SU-DHL-6 (cell line): ENCODE results near the gene TNFRSF19.

Experiments
- H2AFZ ChIP-seq: fragments of 200-600 bp; sonication (generic); 2 replicates; pipeline ENCODE4 v1.6.1; 2014; ENCODE audit warnings: low read depth, mild to moderate bottlenecking, moderate library complexity, mixed read lengths, antibody characterized with exemption, low read length; ENCODE audit not compliant: severe bottlenecking
- H3F3A ChIP-seq: fragments of 200-600 bp; shearing (Covaris generic); 2 replicates; pipeline ENCODE4 v1.6.0; 2016; ENCODE audit warnings: antibody characterized with exemption, mild to moderate bottlenecking; ENCODE audit not compliant: insufficient read depth
- H3K27ac ChIP-seq: fragments of 200-600 bp; sonication (generic); 2 replicates; pipeline ENCODE4 v1.5.1; 2016; ENCODE audit warnings: low read depth, mild to moderate bottlenecking, low read length, moderate library complexity, mixed read lengths
- H3K27me3 ChIP-seq: fragments of 200-600 bp; sonication (generic), shearing (Covaris generic); 2 replicates; pipeline ENCODE4 v1.6.0; 2014; ENCODE audit warnings: mild to moderate bottlenecking, low read length
- H3K36me3 ChIP-seq: fragments of 200-600 bp; sonication (generic); 2 replicates; pipeline ENCODE4 v1.6.1; 2014; ENCODE audit warnings: mild to moderate bottlenecking, low read length, mixed read lengths
- H3K4me2 ChIP-seq: fragments of 300-600, 200-600 bp; shearing (Covaris generic), sonication (generic); 2 replicates; pipeline ENCODE4 v1.6.0; 2014; ENCODE audit warnings: low read length, low read depth, mild to moderate bottlenecking; ENCODE audit not compliant: poor library complexity, severe bottlenecking
- H3K4me3 ChIP-seq: fragments of 200-600 bp; sonication (generic); 2 replicates; pipeline ENCODE4 v1.5.1; 2014; ENCODE audit warnings: antibody characterized with exemption, low read length, mild to moderate bottlenecking, mixed read lengths; ENCODE audit not compliant: insufficient read depth, poor library complexity, severe bottlenecking
- H3K79me2 ChIP-seq: fragments of 200-600 bp; sonication (generic); 2 replicates; pipeline ENCODE4 v1.6.1; 2014; ENCODE audit warnings: mild to moderate bottlenecking, low read length, moderate library complexity; ENCODE audit not compliant: insufficient read depth
- H3K9ac ChIP-seq: fragments of 200-600 bp; sonication (generic); 2 replicates; pipeline ENCODE4 v1.7.0; 2014; ENCODE audit warnings: mild to moderate bottlenecking, low read length
- H3K9me2 ChIP-seq: fragments of 200-600 bp; sonication (generic); replicated peaks from 2 replicates; pipeline ENCODE4 v1.6.1; 2014; ENCODE audit warnings: low read length; ENCODE audit not compliant: insufficient read depth
- H3K9me3 ChIP-seq: fragments of 200-600 bp; sonication (generic); 2 replicates; pipeline ENCODE4 v1.6.1; 2014; ENCODE audit warnings: low read length, mixed read lengths; ENCODE audit not compliant: insufficient read depth
- H4K20me1 ChIP-seq: fragments of 200-600 bp; sonication (generic); 2 replicates; pipeline ENCODE4 v1.6.1; 2014; ENCODE audit warnings: low read depth, mild to moderate bottlenecking, antibody characterized with exemption, low read length, moderate library complexity, mixed read lengths
- CTCF ChIP-seq: fragments of 200-600 bp; sonication (generic); IDR thresholded peaks from one replicate; pipeline ENCODE4 v1.5.1; 2017; ENCODE audit warnings: antibody characterized with exemption, mild to moderate bottlenecking, low read length, moderate library complexity; ENCODE audit not compliant: insufficient read depth, poor library complexity, severe bottlenecking
- EZH2phosphoT487 ChIP-seq: fragments of 200-600 bp; sonication (generic), shearing (Covaris generic); conservative IDR thresholded peaks from 2 replicates; pipeline ENCODE4 v1.6.1; 2018; ENCODE audit warnings: mild to moderate bottlenecking, antibody characterized with exemption, low read length, moderate library complexity, mixed read lengths

The TNFRSF19 gene

GRCh38 chr13:23628250-23628649, 58.0 kb downstream of the TNFRSF19 start:
- Histone ChIP-seq H3K4me3 (no peak overlapping the region), H3K36me3 (no peaks in the 10 kb centered on the region)

GRCh38 chr13:23628765-23629565, 58.8 kb downstream of the TNFRSF19 start:
- Histone ChIP-seq H4K20me1 (no peaks in the 10 kb centered on the region), H3K79me2 (no peaks in the 10 kb centered on the region), H2AFZ (no peak overlapping the region), H3K4me3 (no peak overlapping the region), H3K9me3 (no peaks in the 10 kb centered on the region), H3K27me3 (no peaks in the 10 kb centered on the region), H3F3A (no peaks in the 10 kb centered on the region), H3K9ac (no peak overlapping the region), H3K9me2 (no peaks in the 10 kb centered on the region), H3K36me3 (no peaks in the 10 kb centered on the region), H3K4me2 (no peak overlapping the region), H3K27ac (no peak overlapping the region)
- no peak for TF ChIP-seq CTCF
- no peak for TF ChIP-seq EZH2phosphoT487

More at GRCh38 chr13:23628250-23628649, 58.0 kb downstream of the TNFRSF19 start:
- Histone ChIP-seq H3K9me3 (no peaks in the 10 kb centered on the region), H3K27me3 (no peaks in the 10 kb centered on the region), H3K27ac (no peak overlapping the region), H3K4me2 (no peak overlapping the region), H3K9me2 (no peaks in the 10 kb centered on the region), H3K9ac (no peak overlapping the region), H3F3A (no peaks in the 10 kb centered on the region), H2AFZ (no peak overlapping the region), H4K20me1 (no peaks in the 10 kb centered on the region), H3K79me2 (no peaks in the 10 kb centered on the region)
- TF ChIP-seq CTCF (no peak), EZH2phosphoT487 (no peak)

- H3K4me3 ChIP-seq = no peak overlapping the region
- no peaks in the 10 kb centered on the region for H3K36me3 ChIP-seq
- H3K27ac ChIP-seq = no peak overlapping the region
- TF ChIP-seq CTCF (no peak), EZH2phosphoT487 (no peak)
- no peaks in the 10 kb centered on the region for H3K27me3 ChIP-seq
- no peaks in the 10 kb centered on the region for H3K9me2 ChIP-seq
- H3F3A ChIP-seq = no peaks in the 10 kb centered on the region
- no peaks in the 10 kb centered on the region for H3K79me2 ChIP-seq
- no peak overlapping the region for H3K9ac ChIP-seq
- H2AFZ ChIP-seq = no peak overlapping the region
- no peaks in the 10 kb centered on the region for H4K20me1 ChIP-seq
- H3K4me2 ChIP-seq = no peak overlapping the region
- no peaks in the 10 kb centered on the region for H3K9me3 ChIP-seq
Measured at GRCh38 chr13:23629566-23630272, 59.5 kb downstream of the TNFRSF19 start.
